A549 (cell line): ENCODE data around the gene NEURL1. TPM values are rescaled to one million over a fixed set of nuclear protein-coding genes. Genes with fewer than 3 reads are reported as not detected.

Source experiments
- ATAC-seq, 2 experiments: fragments of 200-7000 bp in 1 of 2; fragments of >200 bp in 1 of 2; cut with Nextera tagmentation in 1 of 2; cut with Tn5 transposase in 1 of 2; 3 replicates each; pipeline versions ENCODE4 v1.8.0 to v1.9.1; 2018 to 2020; ENCODE audit warnings: mild to moderate bottlenecking in 1 of 2, moderate library complexity in 1 of 2
- CTCF ChIA-PET: fragments of 300-600 bp; sonication (Branson Sonifier 250); formaldehyde crosslinking; extraction: SDS; loops from one replicate; lab custom pipeline; 2021; ENCODE audit warnings: antibody characterized with exemption, inconsistent platforms; lab: Yijun Ruan, JAX
- POLR2A ChIA-PET: fragments of 350-600 bp; formaldehyde crosslinking; extraction: SDS; loops from one replicate; lab custom pipeline; 2021; ENCODE audit warnings: antibody characterized with exemption, inconsistent platforms; lab: Yijun Ruan, JAX
- DNase-seq, 2 experiments: peaks; one replicate each; pipeline versions ENCODE4 v3.0.0 to v3.0.0-alpha.2; 2011 to 2016; ENCODE audit warnings: low read depth in 1 of 2, low spot score in 1 of 2
- FAIRE-seq: peaks from 2 replicates; lab custom pipeline; 2011; peaks lifted over from hg19 to GRCh38; lab: Jason Lieb, UNC
- H3K27ac ChIP-seq, 2 experiments: fragments of >200 bp; sonication (Bioruptor Twin); formaldehyde crosslinking; 3 replicates each; pipeline ENCODE4 v1.5.1; 2016 to 2017
- H3K4me1 ChIP-seq: fragments of >200 bp; sonication (Bioruptor Twin); formaldehyde crosslinking; 3 replicates; pipeline ENCODE4 v1.6.1; 2016
- H3K4me2 ChIP-seq: fragments of >200 bp; sonication (Bioruptor Twin); formaldehyde crosslinking; 3 replicates; pipeline ENCODE4 v1.6.1; 2016
- H3K4me3 ChIP-seq: fragments of >200 bp; sonication (Bioruptor Twin); formaldehyde crosslinking; 3 replicates; pipeline ENCODE4 v1.5.1; 2016
- H3K9me3 ChIP-seq: fragments of >200 bp; sonication (Bioruptor Twin); formaldehyde crosslinking; 3 replicates; pipeline ENCODE4 v1.6.1; 2016
- BHLHE40 ChIP-seq: IDR thresholded peaks from 2 replicates; pipeline ENCODE4 v1.6.1; 2012; ENCODE audit warnings: low read depth, low read length, inconsistent platforms
- EP300 ChIP-seq, 2 experiments: fragments of >200 bp; sonication (Bioruptor Twin); formaldehyde crosslinking; IDR thresholded peaks; 2 replicates in 1 of 2; 3 replicates in 1 of 2; pipeline ENCODE4 v1.6.1; 2016 to 2017
- GATA3 ChIP-seq: IDR thresholded peaks from 2 replicates; pipeline ENCODE4 v1.6.1; 2012; ENCODE audit warnings: borderline replicate concordance
- HDAC2 ChIP-seq: fragments of 200-600 bp; sonication (generic); IDR thresholded peaks from 2 replicates; pipeline ENCODE4 v1.6.1; 2016
- HOXA7 ChIP-seq: fragments of 250-450 bp; sonication (Bioruptor Pico); IDR thresholded peaks from 2 replicates; pipeline ENCODE4 v1.5.0; 2020; ENCODE audit warnings: mild to moderate bottlenecking, moderate library complexity
- JUN ChIP-seq, 2 experiments: fragments of >200 bp; sonication (Bioruptor Twin); formaldehyde crosslinking; IDR thresholded peaks; 2 replicates in 1 of 2; 3 replicates in 1 of 2; pipeline ENCODE4 v1.6.1; 2016 to 2017
- MAX ChIP-seq: IDR thresholded peaks from 2 replicates; pipeline ENCODE4 v1.6.1; 2012
- MYC ChIP-seq: IDR thresholded peaks from 2 replicates; pipeline ENCODE4 v1.6.1; 2012; ENCODE audit warnings: mild to moderate bottlenecking, inconsistent platforms, low read length, improper control_type of control experiment, borderline replicate concordance
- SREBF2 ChIP-seq: fragments of 450-650 bp; IDR thresholded peaks from 2 replicates; pipeline ENCODE4 v1.6.1; 2014; ENCODE audit warnings: mild to moderate bottlenecking, moderate library complexity
- ZFP36 ChIP-seq: fragments of 450-650 bp; IDR thresholded peaks from 2 replicates; pipeline ENCODE4 v1.6.1; 2014; ENCODE audit warnings: borderline replicate concordance; ENCODE audit not compliant: partially characterized antibody
- ZNF302 ChIP-seq: fragments of 250-450 bp; sonication (Bioruptor Pico); IDR thresholded peaks from 2 replicates; pipeline ENCODE4 v1.9.0; 2021; ENCODE audit warnings: inconsistent platforms, mild to moderate bottlenecking, moderate library complexity
- WGBS: methylation state at CpG from one replicate; pipeline ENCODE4 v1.1.6; 2017; ENCODE audit errors: missing lambda C conversion rate; 5-methylcytosine and 5-hydroxymethylcytosine counted together
- polyA plus RNA-seq, 4 experiments: library from polyadenylated mRNA; depleted of rRNA in 3 of 4; stranded (reverse); fragments of >200 nt; fragmentation: RNase III in 1 of 4; extraction: RNeasy Plus Mini Kit Qiagen cat#74134 plus additional on column Dnase treatment in 1 of 4; gene quantifications; 2 replicates in 3 of 4; 3 replicates in 1 of 4; pipeline ENCODE4 v1.2.3, GENCODE V29; 2011 to 2017
- TF ChIP-seq, protein P1 (sequence below): IDR thresholded peaks from 2 replicates; pipeline ENCODE4 v1.6.1; 2012; ENCODE audit warnings: low read depth, borderline replicate concordance

NEURL1 gene
- polyA plus RNA-seq, 2 of the 4 experiments (the other 2 are of a cell fraction): 0.06 to 0.37 TPM

DNA sequence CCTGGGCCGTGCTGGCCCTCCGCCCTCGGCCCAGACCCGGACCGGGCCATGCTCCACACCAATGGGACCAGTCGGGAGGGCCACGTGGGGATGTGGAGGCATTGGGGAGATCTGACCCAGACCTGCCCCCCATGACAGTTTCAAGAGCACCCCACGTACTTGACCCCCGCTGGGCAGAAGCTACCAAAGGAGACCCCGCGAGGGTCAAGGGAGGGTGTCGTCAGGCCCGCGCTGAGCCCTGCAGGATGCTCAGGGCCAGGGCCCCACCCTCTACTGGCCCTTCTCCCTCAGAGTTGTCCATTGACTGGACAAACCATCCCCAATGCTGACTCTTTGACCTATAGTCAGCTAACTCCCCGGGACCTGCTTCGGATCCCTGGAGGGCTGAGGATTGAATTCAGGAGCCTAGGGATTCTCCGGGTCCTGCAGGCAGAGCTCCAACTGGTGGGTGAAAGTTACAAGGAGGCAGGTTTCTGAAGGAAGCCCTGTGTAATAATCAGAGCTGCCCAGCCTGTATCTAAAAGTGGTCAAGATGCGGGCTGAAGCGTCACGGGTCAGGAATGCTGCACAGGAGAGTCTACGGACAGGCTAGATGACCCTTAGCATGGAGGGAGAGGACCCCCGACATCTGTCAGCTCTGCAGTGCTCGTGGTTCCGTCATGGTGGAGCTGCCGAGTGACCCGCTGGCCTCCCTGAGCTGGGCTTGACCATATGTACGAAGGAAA is 40.8 kb upstream of the NEURL1 start:
- ChIA-PET POLR2A (no interaction called here), CTCF (interaction anchor here (0.5 to 1.7 kb wide), 5 partner anchors 29 to 108 kb away, joined by 3 to 6 read pairs (median 3); no protein-coding TSS in a partner anchor)
- FAIRE-seq: no peak
- Histone ChIP-seq H3K4me3 (peak overlapping the region; percentile 42), H3K9me3 (no peaks in the 10 kb centered on the region), H3K27ac (peak overlapping the region; percentile 62 to 81; a peak in 5 of 6 replicates), H3K4me2 (peak overlapping the region; percentile 68), H3K4me1 (peaks cover 18% of the 10 kb centered on the region; the same call in 2 of the 3 replicates)
- no peak for DNase-seq
- WGBS: 51% methylated on average over 21 of the region's 27 CpGs
- ATAC-seq: peak; percentile 2 to 7; a peak in 3 of 6 replicates
- no peak for TF ChIP-seq SREBF2
- TF ChIP-seq, protein P1, sequence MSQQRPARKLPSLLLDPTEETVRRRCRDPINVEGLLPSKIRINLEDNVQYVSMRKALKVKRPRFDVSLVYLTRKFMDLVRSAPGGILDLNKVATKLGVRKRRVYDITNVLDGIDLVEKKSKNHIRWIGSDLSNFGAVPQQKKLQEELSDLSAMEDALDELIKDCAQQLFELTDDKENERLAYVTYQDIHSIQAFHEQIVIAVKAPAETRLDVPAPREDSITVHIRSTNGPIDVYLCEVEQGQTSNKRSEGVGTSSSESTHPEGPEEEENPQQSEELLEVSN: no peak

GRCh38 chr10:103454026-103454425 is 39.5 kb upstream of the NEURL1 start:
- Histone ChIP-seq H3K4me1 (peaks cover 18% of the 10 kb centered on the region; the same call in 2 of the 3 replicates), H3K27ac (no peak overlapping the region), H3K9me3 (no peaks in the 10 kb centered on the region), H3K4me3 (no peak overlapping the region), H3K4me2 (no peak overlapping the region)
- ATAC-seq: no peak
- WGBS: 83% methylated on average over 4 of the region's 4 CpGs
- CTCF ChIA-PET: interaction anchor here (0.6 to 1.4 kb wide), 3 partner anchors 9 to 517 kb away, joined by 3 read pairs; no protein-coding TSS in a partner anchor
- FAIRE-seq: no peak
- DNase-seq: no peak
- no peak for TF ChIP-seq HDAC2
- TF ChIP-seq, protein P1: no peak
- TF ChIP-seq MYC: no peak
- POLR2A ChIA-PET: no interaction called here

DNA sequence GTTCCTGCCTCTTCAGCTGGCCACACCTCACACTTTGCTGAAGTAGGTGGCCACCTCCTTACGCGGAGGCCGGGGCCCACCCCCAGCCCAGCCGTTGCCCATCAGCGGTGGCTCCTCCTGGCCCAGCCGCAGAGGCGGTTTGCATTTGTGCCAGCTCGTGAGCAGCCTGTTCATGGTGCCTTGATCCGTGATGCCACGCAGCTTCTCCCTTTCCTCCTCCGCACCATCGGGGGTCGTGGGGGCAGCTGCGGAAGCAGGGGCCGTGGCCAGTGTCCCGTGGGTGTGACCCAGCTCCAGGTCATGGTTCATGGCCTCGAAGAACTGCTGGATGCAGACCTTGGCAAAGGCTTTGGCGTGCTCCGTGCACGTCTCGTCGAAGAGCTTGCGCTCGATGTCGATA is 38.3 kb upstream of the NEURL1 start:
- ATAC-seq (no peak), DNase-seq (no peak), FAIRE-seq (no peak)
- Histone ChIP-seq H3K4me1 (peaks cover 17% of the 10 kb centered on the region; the same call in 2 of the 3 replicates), H3K9me3 (no peaks in the 10 kb centered on the region), H3K27ac (no peak overlapping the region), H3K4me3 (no peak overlapping the region), H3K4me2 (no peak overlapping the region)
- 73% methylated on average over 19 of the region's 25 CpGs for WGBS
- ChIA-PET POLR2A (no interaction called here), CTCF (interaction anchor here (0.5 to 1.7 kb wide), 3 partner anchors 11 to 55 kb away, joined by 3 to 6 read pairs (median 3); no protein-coding TSS in a partner anchor)
- TF ChIP-seq HDAC2 (no peak), JUN (IDR thresholded peaks at IDR 0.05) (no peak), BHLHE40 (no peak), HOXA7 (CRISPR knock-in tag) (no peak), MYC (no peak), EP300 (IDR thresholded peaks at IDR 0.05) (no peak), ZNF302 (CRISPR knock-in tag) (no peak), MAX (no peak)
- TF ChIP-seq, protein P1: no peak

DNA sequence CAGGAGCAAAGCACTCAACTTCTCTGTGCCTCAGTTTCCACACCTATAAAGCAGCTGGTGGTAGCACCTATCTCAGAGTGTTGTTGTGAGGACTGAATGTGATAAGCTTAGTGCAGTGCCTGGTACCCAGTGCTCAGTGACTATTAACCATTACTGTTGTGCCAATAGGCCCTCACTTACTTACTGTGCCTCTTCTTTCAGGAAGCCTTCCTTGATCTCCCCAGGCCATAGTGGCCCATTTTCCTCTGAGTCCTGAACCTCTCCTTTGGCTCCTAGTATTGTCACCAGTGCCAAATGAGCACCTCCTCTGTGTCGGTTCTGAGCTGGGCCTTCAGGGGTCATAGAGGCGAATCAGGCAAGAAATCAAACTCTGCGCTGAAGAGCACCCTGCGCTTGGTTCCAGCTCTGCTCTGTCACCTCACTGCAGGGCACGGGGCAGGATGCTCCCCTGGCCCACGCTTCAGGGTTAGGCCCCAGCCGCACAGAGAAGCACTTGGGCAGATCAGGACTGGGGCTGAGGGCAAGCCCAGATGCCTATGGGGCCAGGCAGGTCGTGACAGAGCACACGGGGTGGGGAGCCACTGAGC is 37.3 kb upstream of the NEURL1 start:
- ATAC-seq (no peak), FAIRE-seq (no peak), DNase-seq (no peak)
- H3K4me1 ChIP-seq: peaks cover 8% of the 10 kb centered on the region; the same call in 2 of the 3 replicates
- ChIA-PET CTCF (interaction anchor here (0.5 to 1.7 kb wide), 2 partner anchors 40 to 54 kb away, joined by 3 to 6 read pairs; no protein-coding TSS in a partner anchor), POLR2A (no interaction called here)
- WGBS: 79% methylated on average over 9 of the region's 9 CpGs
- no peak for TF ChIP-seq GATA3
- peak; percentile 59 for TF ChIP-seq ZFP36
- H3K9me3 ChIP-seq: no peaks in the 10 kb centered on the region
- H3K4me3 ChIP-seq: no peak overlapping the region
- H3K4me2 ChIP-seq: no peak overlapping the region
- no peak overlapping the region for H3K27ac ChIP-seq
